H9 (cell line): ENCODE measurements around the gene GNAT3. TPM values are rescaled to one million over a fixed set of nuclear protein-coding genes. Genes with fewer than 3 reads are reported as not detected.

Experiments used
- DNase-seq: peaks from one replicate; pipeline ENCODE4 v3.0.0-alpha.2; 2017
- H2AFZ ChIP-seq: one replicate; pipeline ENCODE4 v1.6.1; 2013; ENCODE audit warnings: mild to moderate bottlenecking, low read length, control low read depth, moderate library complexity
- H2AK5ac ChIP-seq: 2 replicates; pipeline ENCODE4 v1.6.1; 2013; ENCODE audit warnings: low read length, control low read depth, mixed read lengths; ENCODE audit not compliant: insufficient read length
- H2BK120ac ChIP-seq: one replicate; pipeline ENCODE4 v1.6.1; 2013; ENCODE audit warnings: low read depth, mild to moderate bottlenecking, low read length, control low read depth, inconsistent platforms; ENCODE audit not compliant: poor library complexity, severe bottlenecking
- H2BK12ac ChIP-seq: 2 replicates; pipeline ENCODE4 v1.6.1; 2013; ENCODE audit warnings: low read length, control low read depth, mixed read lengths, low read depth; ENCODE audit not compliant: insufficient read length
- H2BK15ac ChIP-seq: 2 replicates; pipeline ENCODE4 v1.6.1; 2013; ENCODE audit warnings: low read depth, low read length, control low read depth
- H2BK20ac ChIP-seq: one replicate; pipeline ENCODE4 v1.6.1; 2013; ENCODE audit warnings: low read depth, mild to moderate bottlenecking, low read length, control low read depth, inconsistent platforms; ENCODE audit not compliant: poor library complexity, severe bottlenecking
- H2BK5ac ChIP-seq: 2 replicates; pipeline ENCODE4 v1.6.1; 2013; ENCODE audit warnings: low read length, control low read depth, mixed read lengths; ENCODE audit not compliant: insufficient read length
- H3K14ac ChIP-seq: 2 replicates; pipeline ENCODE4 v1.6.1; 2013; ENCODE audit warnings: low read length, control low read depth; ENCODE audit not compliant: insufficient read depth
- H3K18ac ChIP-seq: 2 replicates; pipeline ENCODE4 v1.6.1; 2013; ENCODE audit warnings: low read depth, mild to moderate bottlenecking, mixed read lengths, low read length, control low read depth; ENCODE audit not compliant: insufficient read length
- H3K23ac ChIP-seq: 2 replicates; pipeline ENCODE4 v1.6.1; 2013; ENCODE audit warnings: low read length, control low read depth, mixed read lengths, low read depth; ENCODE audit not compliant: insufficient read length
- H3K23me2 ChIP-seq: 2 replicates; pipeline ENCODE4 v1.6.1; 2013; ENCODE audit warnings: low read depth, mild to moderate bottlenecking, mixed read lengths, low read length, control low read depth; ENCODE audit not compliant: insufficient read length, poor library complexity, severe bottlenecking
- H3K27ac ChIP-seq: 2 replicates; pipeline ENCODE4 v1.5.1; 2013; ENCODE audit warnings: low read length, control low read depth, mixed read lengths, low read depth; ENCODE audit not compliant: insufficient read length
- H3K27me3 ChIP-seq: 2 replicates; pipeline ENCODE4 v1.6.1; 2013; ENCODE audit warnings: low read length, control low read depth, inconsistent platforms; ENCODE audit not compliant: insufficient read depth
- H3K4ac ChIP-seq: 2 replicates; pipeline ENCODE4 v1.6.1; 2013; ENCODE audit warnings: low read depth, mild to moderate bottlenecking, control low read depth, inconsistent platforms, low read length, moderate library complexity
- H3K4me1 ChIP-seq: 2 replicates; pipeline ENCODE4 v1.6.1; 2013; ENCODE audit warnings: low read length, control low read depth, inconsistent platforms; ENCODE audit not compliant: insufficient read depth
- H3K4me2 ChIP-seq: 2 replicates; pipeline ENCODE4 v1.6.1; 2013; ENCODE audit warnings: low read length, control low read depth, mixed read lengths; ENCODE audit not compliant: insufficient read length, insufficient read depth
- H3K56ac ChIP-seq: 2 replicates; pipeline ENCODE4 v1.6.1; 2013; ENCODE audit warnings: low read depth, mild to moderate bottlenecking, mixed read lengths, low read length, control low read depth; ENCODE audit not compliant: insufficient read length
- H3K79me1 ChIP-seq: 2 replicates; pipeline ENCODE4 v1.6.1; 2013; ENCODE audit warnings: low read depth, mild to moderate bottlenecking, moderate library complexity, low read length, control low read depth, inconsistent platforms; ENCODE audit not compliant: insufficient read depth, poor library complexity, severe bottlenecking
- H3K79me2 ChIP-seq: 2 replicates; pipeline ENCODE4 v1.6.1; 2013; ENCODE audit warnings: low read length, control low read depth, inconsistent platforms; ENCODE audit not compliant: insufficient read depth
- H3K9ac ChIP-seq: 2 replicates; pipeline ENCODE4 v1.6.1; 2013; ENCODE audit warnings: low read length, control low read depth, mixed read lengths; ENCODE audit not compliant: insufficient read length; ENCODE audit errors: extremely low read depth
- H3K9me3 ChIP-seq: one replicate; pipeline ENCODE4 v1.6.1; 2013; ENCODE audit warnings: low read depth, low read length, inconsistent platforms; ENCODE audit not compliant: control insufficient read depth
- H3T11ph ChIP-seq: one replicate; pipeline ENCODE4 v1.6.1; 2013; ENCODE audit warnings: mild to moderate bottlenecking, low read length, control low read depth, inconsistent platforms
- H4K20me1 ChIP-seq: one replicate; pipeline ENCODE4 v1.6.1; 2013; ENCODE audit not compliant: control insufficient read depth, insufficient read length, insufficient read depth
- H4K5ac ChIP-seq: 2 replicates; pipeline ENCODE4 v1.6.1; 2013; ENCODE audit warnings: low read depth, mild to moderate bottlenecking, mixed read lengths, low read length, control low read depth; ENCODE audit not compliant: insufficient read length
- H4K8ac ChIP-seq: replicated peaks from 2 replicates; pipeline ENCODE4 v1.6.1; 2013; ENCODE audit warnings: low read length, control low read depth, mixed read lengths, low read depth; ENCODE audit not compliant: insufficient read length
- H4K91ac ChIP-seq: 2 replicates; pipeline ENCODE4 v1.6.1; 2013; ENCODE audit warnings: low read depth, mild to moderate bottlenecking, moderate library complexity, mixed read lengths, low read length, control low read depth; ENCODE audit not compliant: insufficient read length
- H3K27ac Mint-ChIP-seq, 3 experiments: 2 replicates in 2 of 3; 3 replicates in 1 of 3; pipeline ENCODE4 v1.8.0; 2020 to 2021; ENCODE audit warnings: mixed read lengths in 3 of 3, mild to moderate bottlenecking in 1 of 3, moderate library complexity in 1 of 3
- H3K27me3 Mint-ChIP-seq: 2 replicates; pipeline ENCODE4 v1.8.0; 2021; ENCODE audit warnings: low read depth, mild to moderate bottlenecking, moderate library complexity, mixed read lengths
- H3K36me3 Mint-ChIP-seq, 3 experiments: 2 replicates in 2 of 3; 3 replicates in 1 of 3; pipeline ENCODE4 v1.8.0; 2020 to 2021; ENCODE audit warnings: low read depth in 3 of 3, mixed read lengths in 3 of 3; ENCODE audit not compliant: insufficient read depth in 1 of 3
- H3K4me1 Mint-ChIP-seq, 2 experiments: 2 replicates each; pipeline ENCODE4 v1.8.0; 2020; ENCODE audit warnings: mixed read lengths in 2 of 2
- H3K4me3 Mint-ChIP-seq, 2 experiments: 2 replicates in 1 of 2; 3 replicates in 1 of 2; pipeline ENCODE4 v1.8.0; 2020 to 2021; ENCODE audit warnings: mild to moderate bottlenecking in 2 of 2, mixed read lengths in 2 of 2, moderate library complexity in 1 of 2
- H3K9me3 Mint-ChIP-seq, 2 experiments: 2 replicates in 1 of 2; 3 replicates in 1 of 2; pipeline ENCODE4 v1.8.0; 2020; ENCODE audit warnings: mild to moderate bottlenecking in 2 of 2, mixed read lengths in 2 of 2, moderate library complexity in 1 of 2
- WGBS: extraction: QIAGEN DNeasy Blood & Tissue Kit; methylation state at CpG from one replicate; pipeline ENCODE4 v1.1.7; 2013; ENCODE audit warnings: missing lambda C conversion rate, low lambda C conversion rate, mixed read lengths; ENCODE audit not compliant: insufficient read length; ENCODE audit errors: extremely low coverage; 5-methylcytosine and 5-hydroxymethylcytosine counted together
- total RNA-seq: library from RNA; stranded (reverse); gene quantifications from 2 replicates; pipeline ENCODE4 v1.2.1, GENCODE V29; 2021
- TF ChIP-seq, protein P1 (sequence below): fragments of 200-600 bp; sonication (generic); conservative IDR thresholded peaks from 3 replicates; pipeline ENCODE4 v1.8.0; 2021; ENCODE audit warnings: antibody characterized with exemption, mild to moderate bottlenecking

Gene GNAT3
- total RNA-seq, 1 experiment from 2014 or later, result not detected

GRCh38 chr7:80413383-80413945 lies 98.4 kb downstream of the GNAT3 start:
- Histone ChIP-seq H3K18ac (no peak overlapping the region), H2BK120ac (no peak overlapping the region), H3T11ph (no peak overlapping the region), H2AFZ (no peak overlapping the region), H2BK15ac (no peak overlapping the region), H3K14ac (no peak overlapping the region), H3K4ac (no peak overlapping the region), H4K20me1 (no peaks in the 10 kb centered on the region), H3K56ac (no peak overlapping the region), H4K91ac (no peak overlapping the region), H4K8ac (no peak overlapping the region), H3K4me1 (no peaks in the 10 kb centered on the region), H2BK20ac (no peak overlapping the region), H3K27me3 (no peaks in the 10 kb centered on the region), H3K9ac (no peak overlapping the region), H3K79me1 (no peaks in the 10 kb centered on the region), H2BK12ac (no peak overlapping the region), H3K4me2 (no peak overlapping the region), H2BK5ac (no peak overlapping the region), H3K79me2 (no peaks in the 10 kb centered on the region), H3K9me3 (no peaks in the 10 kb centered on the region), H4K5ac (no peak overlapping the region), H3K27ac (no peak overlapping the region), H3K23me2 (no peaks in the 10 kb centered on the region), H3K23ac (no peak overlapping the region), H2AK5ac (no peak overlapping the region)
- TF ChIP-seq, protein P1, sequence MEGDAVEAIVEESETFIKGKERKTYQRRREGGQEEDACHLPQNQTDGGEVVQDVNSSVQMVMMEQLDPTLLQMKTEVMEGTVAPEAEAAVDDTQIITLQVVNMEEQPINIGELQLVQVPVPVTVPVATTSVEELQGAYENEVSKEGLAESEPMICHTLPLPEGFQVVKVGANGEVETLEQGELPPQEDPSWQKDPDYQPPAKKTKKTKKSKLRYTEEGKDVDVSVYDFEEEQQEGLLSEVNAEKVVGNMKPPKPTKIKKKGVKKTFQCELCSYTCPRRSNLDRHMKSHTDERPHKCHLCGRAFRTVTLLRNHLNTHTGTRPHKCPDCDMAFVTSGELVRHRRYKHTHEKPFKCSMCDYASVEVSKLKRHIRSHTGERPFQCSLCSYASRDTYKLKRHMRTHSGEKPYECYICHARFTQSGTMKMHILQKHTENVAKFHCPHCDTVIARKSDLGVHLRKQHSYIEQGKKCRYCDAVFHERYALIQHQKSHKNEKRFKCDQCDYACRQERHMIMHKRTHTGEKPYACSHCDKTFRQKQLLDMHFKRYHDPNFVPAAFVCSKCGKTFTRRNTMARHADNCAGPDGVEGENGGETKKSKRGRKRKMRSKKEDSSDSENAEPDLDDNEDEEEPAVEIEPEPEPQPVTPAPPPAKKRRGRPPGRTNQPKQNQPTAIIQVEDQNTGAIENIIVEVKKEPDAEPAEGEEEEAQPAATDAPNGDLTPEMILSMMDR, result no peak
- Mint-ChIP-seq H3K27me3 (no peaks in the 10 kb centered on the region), H3K27ac (peak overlapping the region in 1 of 3 experiments; percentile 92; a peak in 2 of 7 replicates), H3K4me1 (peaks cover 6% of the 10 kb centered on the region in 2 experiments), H3K4me3 (no peak overlapping the region), H3K9me3 (no peaks in the 10 kb centered on the region; a peak in 1 of 5 replicates), H3K36me3 (no peaks in the 10 kb centered on the region)
- DNase-seq, result no peak
- no CpG with 5 or more reads among the region's 3 CpGs for WGBS
